Mucosa of gallbladder (tissue), 1 donor: ENCODE data around the gene ST6GALNAC2. TPM values are rescaled to one million over a fixed set of nuclear protein-coding genes. Genes with fewer than 3 reads are reported as not detected.

ENCODE experiments used
- DNase-seq: peaks from one replicate; pipeline ENCODE4 v3.0.0-alpha.2; 2020; ENCODE audit warnings: low spot score
- total RNA-seq: library from RNA; stranded (reverse); gene quantifications from one replicate; pipeline ENCODE4 v1.2.1, GENCODE V29; 2021
- donor health status: DM: no; HTN: no; CAD: no.

The ST6GALNAC2 gene
- total RNA-seq, 1 donor from 2014 or later: 2.4 TPM

GRCh38 chr17:76599694-76600460 lies 14.2 kb upstream of the ST6GALNAC2 start:
- DNase-seq: no peak

- no peak for DNase-seq
These were observed 12.4 kb upstream of the ST6GALNAC2 start for GRCh38 chr17:76598004-76598439.

GRCh38 chr17:76597156-76598003 lies 11.7 kb upstream of the ST6GALNAC2 start:
- DNase-seq: no peak

- no peak for DNase-seq
These were observed 9.0 kb upstream of the ST6GALNAC2 start for GRCh38 chr17:76594690-76595089.

GRCh38 chr17:76593959-76594358 lies 8.3 kb upstream of the ST6GALNAC2 start:
- no peak for DNase-seq

GRCh38 chr17:76593384-76593826 lies 7.7 kb upstream of the ST6GALNAC2 start:
- no peak for DNase-seq

- no peak for DNase-seq
These were observed 2.5 kb upstream of the ST6GALNAC2 start for GRCh38 chr17:76588182-76588581.

- no peak for DNase-seq
These were observed 1.3 kb upstream of the ST6GALNAC2 start for GRCh38 chr17:76586741-76587487.

GRCh38 chr17:76585033-76585648 lies 519 bp downstream of the ST6GALNAC2 start:
- no peak for DNase-seq

- no peak for DNase-seq
These were observed 1.1 kb downstream of the ST6GALNAC2 start for GRCh38 chr17:76584427-76585032.

- DNase-seq: no peak
These were observed 3.0 kb downstream of the ST6GALNAC2 start for GRCh38 chr17:76582660-76583059.

- DNase-seq: no peak
These were observed 4.1 kb downstream of the ST6GALNAC2 start for GRCh38 chr17:76581515-76581914.

GRCh38 chr17:76579281-76579680 lies 6.4 kb downstream of the ST6GALNAC2 start:
- DNase-seq: no peak

GRCh38 chr17:76578376-76578775 lies 7.3 kb downstream of the ST6GALNAC2 start:
- DNase-seq: no peak

GRCh38 chr17:76577876-76578275 lies 7.8 kb downstream of the ST6GALNAC2 start:
- DNase-seq: no peak

- DNase-seq: no peak
These were observed 9.5 kb downstream of the ST6GALNAC2 start for GRCh38 chr17:76576189-76576588.

GRCh38 chr17:76575570-76575969 lies 10.1 kb downstream of the ST6GALNAC2 start:
- DNase-seq: no peak

GRCh38 chr17:76574166-76574565 lies 11.5 kb downstream of the ST6GALNAC2 start:
- no peak for DNase-seq

GRCh38 chr17:76573096-76573495 lies 12.6 kb downstream of the ST6GALNAC2 start:
- DNase-seq: no peak

GRCh38 chr17:76572201-76572910 lies 13.3 kb downstream of the ST6GALNAC2 start:
- DNase-seq: no peak
